Hepatocyte (in vitro differentiated cells): ENCODE data around the gene ADIRF. TPM values are rescaled to one million over a fixed set of nuclear protein-coding genes. Genes with fewer than 3 reads are reported as not detected.

Experiments
- DNase-seq: peaks from one replicate; pipeline ENCODE4 v3.0.0-alpha.2; 2016; ENCODE audit warnings: low spot score
- H2AFZ ChIP-seq: fragments of 200-600 bp; sonication (generic); 2 replicates; pipeline ENCODE4 v1.6.0; 2016; ENCODE audit warnings: antibody characterized with exemption, mild to moderate bottlenecking
- H3K27ac ChIP-seq: fragments of 200-600 bp; sonication (generic); 2 replicates; pipeline ENCODE4 v1.5.1; 2016; ENCODE audit warnings: mild to moderate bottlenecking
- H3K27me3 ChIP-seq: fragments of 200-600 bp; sonication (generic); 2 replicates; pipeline ENCODE4 v1.6.1; 2016
- H3K36me3 ChIP-seq: fragments of 200-600 bp; sonication (generic); replicated peaks from 2 replicates; pipeline ENCODE4 v1.5.1; 2016; ENCODE audit warnings: low read depth; ENCODE audit not compliant: insufficient read depth
- H3K4me1 ChIP-seq: fragments of 200-600 bp; sonication (generic); 2 replicates; pipeline ENCODE4 v1.5.1; 2016; ENCODE audit warnings: mild to moderate bottlenecking, moderate library complexity; ENCODE audit not compliant: insufficient read depth
- H3K4me2 ChIP-seq: fragments of 200-600 bp; sonication (generic); 2 replicates; pipeline ENCODE4 v1.6.0; 2016
- H3K4me3 ChIP-seq: fragments of 200-600 bp; sonication (generic); 2 replicates; pipeline ENCODE4 v1.5.1; 2016; ENCODE audit warnings: mild to moderate bottlenecking
- H3K79me2 ChIP-seq: fragments of 200-600 bp; sonication (generic); 2 replicates; pipeline ENCODE4 v1.6.0; 2017; ENCODE audit warnings: mild to moderate bottlenecking
- H3K9me2 ChIP-seq: fragments of 200-600 bp; sonication (generic); replicated peaks from 2 replicates; pipeline ENCODE4 v1.6.0; 2017; ENCODE audit warnings: mild to moderate bottlenecking; ENCODE audit not compliant: insufficient read depth
- H3K9me3 ChIP-seq: fragments of 200-600 bp; sonication (generic); 2 replicates; pipeline ENCODE4 v1.5.1; 2016; ENCODE audit warnings: low read depth, mild to moderate bottlenecking
- H4K20me1 ChIP-seq: fragments of 200-600 bp; sonication (generic); 2 replicates; pipeline ENCODE4 v1.6.0; 2016; ENCODE audit warnings: mild to moderate bottlenecking; ENCODE audit not compliant: insufficient read depth, poor library complexity, severe bottlenecking
- CTCF ChIP-seq: fragments of 200-600 bp; sonication (generic); IDR thresholded peaks from 2 replicates; pipeline ENCODE4 v1.5.1; 2016; ENCODE audit warnings: antibody characterized with exemption, mild to moderate bottlenecking; ENCODE audit not compliant: poor library complexity
- EZH2 ChIP-seq: fragments of 200-600 bp; sonication (generic); IDR thresholded peaks from 2 replicates; pipeline ENCODE4 v1.6.1; 2016; ENCODE audit warnings: antibody characterized with exemption, mild to moderate bottlenecking, borderline replicate concordance
- EZH2phosphoT487 ChIP-seq: fragments of 200-600 bp; sonication (generic); IDR thresholded peaks from one replicate; pipeline ENCODE4 v1.6.1; 2018; ENCODE audit warnings: antibody characterized with exemption, mild to moderate bottlenecking, low read depth, moderate library complexity; ENCODE audit not compliant: unreplicated experiment, severe bottlenecking
- WGBS: methylation state at CpG from one replicate; pipeline ENCODE4 v1.1.6; 2016; ENCODE audit warnings: low lambda C conversion rate; ENCODE audit errors: missing lambda C conversion rate; 5-methylcytosine and 5-hydroxymethylcytosine counted together
- polyA plus RNA-seq: library from polyadenylated mRNA; unstranded; fragments of >200 nt; fragmentation: Nextera tagmentation; extraction: Ambion mirVana; gene quantifications from 2 replicates; pipeline ENCODE4 v1.2.1, GENCODE V29; 2016
- total RNA-seq: library from RNA; depleted of rRNA; stranded (reverse); fragments of >200 nt; gene quantifications from 2 replicates; pipeline ENCODE4 v1.2.3, GENCODE V29; 2014

The ADIRF gene
- total and polyA plus RNA-seq, 2 experiments from 2014 or later, result not detected

GRCh38 chr10:86960863-86961434 lies 7.3 kb upstream of the ADIRF start:
- no peaks in the 10 kb centered on the region for H3K27me3 ChIP-seq
- 95% methylated on average over 8 of the region's 9 CpGs for WGBS
- H4K20me1 ChIP-seq, result no peaks in the 10 kb centered on the region
- H3K4me3 ChIP-seq, result no peak overlapping the region
- H3K4me1 ChIP-seq, result peaks cover 16% of the 10 kb centered on the region
- H3K9me3 ChIP-seq, result no peaks in the 10 kb centered on the region
- H3K9me2 ChIP-seq, result no peaks in the 10 kb centered on the region
- no peak overlapping the region for H2AFZ ChIP-seq
- no peak for DNase-seq
- H3K79me2 ChIP-seq, result no peaks in the 10 kb centered on the region
- no peak overlapping the region for H3K27ac ChIP-seq
- H3K36me3 ChIP-seq, result no peaks in the 10 kb centered on the region
- no peak overlapping the region for H3K4me2 ChIP-seq
- no peak for TF ChIP-seq EZH2phosphoT487
- TF ChIP-seq EZH2, result no peak
- no peak for TF ChIP-seq CTCF

- Histone ChIP-seq H3K4me2 (no peak overlapping the region), H3K36me3 (no peaks in the 10 kb centered on the region), H3K27ac (no peak overlapping the region), H2AFZ (no peak overlapping the region), H3K27me3 (no peaks in the 10 kb centered on the region), H3K9me2 (no peaks in the 10 kb centered on the region), H3K9me3 (no peaks in the 10 kb centered on the region), H4K20me1 (no peaks in the 10 kb centered on the region), H3K4me1 (peaks cover 21% of the 10 kb centered on the region), H3K79me2 (no peaks in the 10 kb centered on the region), H3K4me3 (no peak overlapping the region)
- TF ChIP-seq EZH2phosphoT487, result no peak
- no peak for TF ChIP-seq CTCF
- TF ChIP-seq EZH2, result no peak
- 93% methylated on average over 12 of the region's 12 CpGs for WGBS
- DNase-seq, result peak; percentile 5
Observed at GRCh38 chr10:86961481-86962091, 6.7 kb upstream of the ADIRF start.

- H3K4me3 ChIP-seq, result no peak overlapping the region
- H3K36me3 ChIP-seq, result no peaks in the 10 kb centered on the region
- no peak overlapping the region for H3K4me2 ChIP-seq
- no peak overlapping the region for H2AFZ ChIP-seq
- TF ChIP-seq EZH2 (no peak), CTCF (no peak), EZH2phosphoT487 (no peak)
- no peak for DNase-seq
- no peaks in the 10 kb centered on the region for H4K20me1 ChIP-seq
- H3K27me3 ChIP-seq, result no peaks in the 10 kb centered on the region
- no peak overlapping the region for H3K27ac ChIP-seq
- peaks cover 21% of the 10 kb centered on the region for H3K4me1 ChIP-seq
- no peaks in the 10 kb centered on the region for H3K9me3 ChIP-seq
- H3K79me2 ChIP-seq, result no peaks in the 10 kb centered on the region
- no peaks in the 10 kb centered on the region for H3K9me2 ChIP-seq
- WGBS, result over 99% methylated on average over 7 of the region's 7 CpGs
Observed at GRCh38 chr10:86962136-86962980, 5.9 kb upstream of the ADIRF start.
